HL-60 (cell line): ENCODE data around the gene RIMS3.

Source experiments
- CTCF ChIP-seq: IDR thresholded peaks from one replicate; pipeline ENCODE4 v1.5.1; 2011; ENCODE audit warnings: low read length, control low read depth, inconsistent platforms; ENCODE audit not compliant: insufficient read depth
- POLR2AphosphoS5 ChIP-seq: IDR thresholded peaks from 2 replicates; pipeline ENCODE4 v1.6.1; 2012; ENCODE audit warnings: low read depth

- TF ChIP-seq CTCF (no peak), POLR2AphosphoS5 (no peak)
Observed at GRCh38 chr1:40622936-40623629, 42.4 kb downstream of the RIMS3 start.
